Myometrial cell (primary cell): ENCODE measurements around the gene PSMD3. TPM values are rescaled to one million over a fixed set of nuclear protein-coding genes. Genes with fewer than 3 reads are reported as not detected.

Experiments
- total RNA-seq: library from RNA; depleted of rRNA; stranded (reverse); fragments of >200 nt; gene quantifications from 2 replicates; pipeline ENCODE4 v1.2.3, GENCODE V29; 2015

Gene PSMD3
- 191 and 226 TPM in 2 replicates for total RNA-seq

DNA sequence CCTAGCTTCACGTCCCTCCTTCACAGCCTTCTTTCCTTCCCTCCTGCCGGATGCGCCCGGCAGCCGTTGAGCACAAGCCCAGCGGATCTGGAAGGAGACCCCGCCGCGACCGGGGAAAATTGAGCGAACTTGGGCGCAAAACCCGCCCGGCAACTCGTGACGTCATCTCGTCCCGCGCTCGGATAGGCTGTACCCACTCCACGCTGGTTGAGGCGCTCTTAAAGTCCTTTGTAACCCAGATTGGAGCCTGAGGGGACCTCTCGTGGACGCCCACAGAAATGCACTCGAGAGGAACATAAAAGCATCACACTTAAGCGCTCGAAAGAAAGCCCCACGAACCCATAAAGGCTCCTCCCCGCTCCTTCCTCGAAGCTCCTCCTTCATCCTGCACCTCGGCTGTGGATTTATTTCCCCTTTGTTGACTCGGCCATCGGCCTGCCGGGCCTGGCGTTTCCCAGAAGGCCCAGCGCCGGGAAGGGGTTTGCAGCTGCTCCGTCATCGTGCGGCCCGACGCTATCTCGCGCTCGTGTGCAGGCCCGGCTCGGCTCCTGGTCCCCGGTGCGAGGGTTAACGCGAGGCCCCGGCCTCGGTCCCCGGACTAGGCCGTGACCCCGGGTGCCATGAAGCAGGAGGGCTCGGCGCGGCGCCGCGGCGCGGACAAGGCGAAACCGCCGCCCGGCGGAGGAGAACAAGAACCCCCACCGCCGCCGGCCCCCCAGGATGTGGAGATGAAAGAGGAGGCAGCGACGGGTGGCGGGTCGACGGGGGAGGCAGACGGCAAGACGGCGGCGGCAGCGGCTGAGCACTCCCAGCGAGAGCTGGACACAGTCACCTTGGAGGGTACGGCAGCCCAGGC is at the start of gene PSMD3:
Gene PSMD3, plus strand, starts transcription at position 457 of the 856 bp plus-strand sequence. Its CDS starts 164 bp downstream, at position 621.

DNA sequence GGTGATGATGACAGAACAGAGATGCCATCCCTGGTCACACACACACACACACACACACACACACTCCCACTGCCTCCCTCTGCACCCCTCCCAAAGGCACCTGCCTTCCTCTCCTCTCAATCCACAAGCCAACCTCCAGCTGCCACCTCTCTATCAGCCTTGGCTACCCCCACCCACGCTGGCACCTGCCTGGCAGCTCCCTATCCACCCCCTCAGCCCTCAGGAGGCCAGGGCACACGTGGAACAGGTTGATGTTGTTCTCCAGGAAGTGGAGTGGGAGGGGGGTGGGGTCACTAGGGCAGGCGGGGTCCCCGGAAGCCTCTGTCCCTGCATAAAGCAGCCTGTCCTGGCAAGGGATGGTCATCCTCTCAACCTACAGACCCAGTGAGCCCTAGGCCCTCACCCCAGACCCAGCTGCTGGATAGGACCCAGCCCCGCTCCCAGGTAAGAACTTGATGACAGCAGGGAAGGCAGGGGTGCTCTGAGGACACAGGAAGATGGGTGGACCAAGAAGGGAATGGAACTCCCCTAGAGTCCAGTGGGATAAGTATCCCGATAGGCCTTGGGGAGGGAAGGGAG is 17.9 kb upstream of the PSMD3 start, which contains the start of gene GSDMA:
Gene GSDMA, plus strand, starts transcription at position 363 of the 579 bp plus-strand sequence. CDS start 2,684 bp downstream, outside the sequence.

DNA sequence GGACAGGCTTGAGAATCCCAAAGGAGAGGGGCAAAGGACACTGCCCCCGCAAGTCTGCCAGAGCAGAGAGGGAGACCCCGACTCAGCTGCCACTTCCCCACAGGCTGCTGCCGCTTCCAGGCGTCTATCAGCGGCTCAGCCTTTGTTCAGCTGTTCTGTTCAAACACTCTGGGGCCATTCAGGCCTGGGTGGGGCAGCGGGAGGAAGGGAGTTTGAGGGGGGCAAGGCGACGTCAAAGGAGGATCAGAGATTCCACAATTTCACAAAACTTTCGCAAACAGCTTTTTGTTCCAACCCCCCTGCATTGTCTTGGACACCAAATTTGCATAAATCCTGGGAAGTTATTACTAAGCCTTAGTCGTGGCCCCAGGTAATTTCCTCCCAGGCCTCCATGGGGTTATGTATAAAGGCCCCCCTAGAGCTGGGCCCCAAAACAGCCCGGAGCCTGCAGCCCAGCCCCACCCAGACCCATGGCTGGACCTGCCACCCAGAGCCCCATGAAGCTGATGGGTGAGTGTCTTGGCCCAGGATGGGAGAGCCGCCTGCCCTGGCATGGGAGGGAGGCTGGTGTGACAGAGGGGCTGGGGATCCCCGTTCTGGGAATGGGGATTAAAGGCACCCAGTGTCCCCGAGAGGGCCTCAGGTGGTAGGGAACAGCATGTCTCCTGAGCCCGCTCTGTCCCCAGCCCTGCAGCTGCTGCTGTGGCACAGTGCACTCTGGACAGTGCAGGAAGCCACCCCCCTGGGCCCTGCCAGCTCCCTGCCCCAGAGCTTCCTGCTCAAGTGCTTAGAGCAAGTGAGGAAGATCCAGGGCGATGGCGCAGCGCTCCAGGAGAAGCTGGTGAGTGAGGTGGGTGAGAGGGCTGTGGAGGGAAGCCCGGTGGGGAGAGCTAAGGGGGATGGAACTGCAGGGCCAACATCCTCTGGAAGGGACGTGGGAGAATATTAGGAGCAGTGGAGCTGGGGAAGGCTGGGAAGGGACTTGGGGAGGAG is 34.7 kb downstream of the PSMD3 start, which contains the start of gene CSF3:
Gene CSF3, plus strand, starts transcription at position 436 of the 993 bp plus-strand sequence. Its CDS starts 35 bp downstream, at position 471.

Other genes with a start within 250 kb of the PSMD3 start
- gene GRB7, start 242.9 kb upstream of the PSMD3 start, total RNA-seq: 0.53 and 4.9 TPM in 2 replicates
- gene IKZF3, start 116.5 kb upstream of the PSMD3 start, total RNA-seq: not detected in 2 replicates
- gene ZPBP2, start 112.6 kb upstream of the PSMD3 start, total RNA-seq: not detected in 2 replicates
- 0.58 and 1.4 TPM in 2 replicates for gene GSDMB, start 62.2 kb upstream of the PSMD3 start, total RNA-seq
- gene ORMDL3, start 53.2 kb upstream of the PSMD3 start, total RNA-seq: 40.4 and 45.8 TPM in 2 replicates
- gene LRRC3C, start 53.1 kb upstream of the PSMD3 start, total RNA-seq: not detected in 2 replicates
- not detected in 2 replicates for gene GSDMA, start 17.8 kb upstream of the PSMD3 start, total RNA-seq
- 0.18 and 1.7 TPM in 2 replicates for gene CSF3, start 34.6 kb downstream of the PSMD3 start, total RNA-seq
- 97.7 and 99.8 TPM in 2 replicates for gene MED24, start 73.6 kb downstream of the PSMD3 start, total RNA-seq
- 23.6 and 33.7 TPM in 2 replicates for gene THRA, start 82.2 kb downstream of the PSMD3 start, total RNA-seq
- 4.9 and 5.8 TPM in 2 replicates for gene NR1D1, start 119.8 kb downstream of the PSMD3 start, total RNA-seq
- gene MSL1, start 141.2 kb downstream of the PSMD3 start, total RNA-seq: 35.5 and 50.3 TPM in 2 replicates
- 26.2 and 26.4 TPM in 2 replicates for gene CASC3, start 159.7 kb downstream of the PSMD3 start, total RNA-seq
- 10.3 and 13.5 TPM in 2 replicates for gene RAPGEFL1, start 196.7 kb downstream of the PSMD3 start, total RNA-seq
- gene WIPF2, start 238.5 kb downstream of the PSMD3 start, total RNA-seq: 4.9 and 9.6 TPM in 2 replicates